Measurements from ENCODE around the gene USP12. TPM values are rescaled to one million over a fixed set of nuclear protein-coding genes. Genes with fewer than 3 reads are reported as not detected.

The USP12 gene
- total RNA-seq, 4 donors from 2014 or later = 23.0 to 30.9 (median 26.9) TPM

- TF ChIP-seq, protein P1, sequence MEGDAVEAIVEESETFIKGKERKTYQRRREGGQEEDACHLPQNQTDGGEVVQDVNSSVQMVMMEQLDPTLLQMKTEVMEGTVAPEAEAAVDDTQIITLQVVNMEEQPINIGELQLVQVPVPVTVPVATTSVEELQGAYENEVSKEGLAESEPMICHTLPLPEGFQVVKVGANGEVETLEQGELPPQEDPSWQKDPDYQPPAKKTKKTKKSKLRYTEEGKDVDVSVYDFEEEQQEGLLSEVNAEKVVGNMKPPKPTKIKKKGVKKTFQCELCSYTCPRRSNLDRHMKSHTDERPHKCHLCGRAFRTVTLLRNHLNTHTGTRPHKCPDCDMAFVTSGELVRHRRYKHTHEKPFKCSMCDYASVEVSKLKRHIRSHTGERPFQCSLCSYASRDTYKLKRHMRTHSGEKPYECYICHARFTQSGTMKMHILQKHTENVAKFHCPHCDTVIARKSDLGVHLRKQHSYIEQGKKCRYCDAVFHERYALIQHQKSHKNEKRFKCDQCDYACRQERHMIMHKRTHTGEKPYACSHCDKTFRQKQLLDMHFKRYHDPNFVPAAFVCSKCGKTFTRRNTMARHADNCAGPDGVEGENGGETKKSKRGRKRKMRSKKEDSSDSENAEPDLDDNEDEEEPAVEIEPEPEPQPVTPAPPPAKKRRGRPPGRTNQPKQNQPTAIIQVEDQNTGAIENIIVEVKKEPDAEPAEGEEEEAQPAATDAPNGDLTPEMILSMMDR (IDR thresholded peaks at IDR 0.05) = no peak
- no peak for TF ChIP-seq POLR2A (IDR thresholded peaks at IDR 0.05)
- intact Hi-C loops (cut with DNase I; ENCODE audit: low total_unique reads) = no loop called here
- no peak overlapping the region for H3K4me3 ChIP-seq (ENCODE audit: low read depth, poor library complexity, severe bottlenecking)
- no peak for DNase-seq (ENCODE audit: low spot score in 2 of 2)
Observed at GRCh38 chr13:27189192-27189591, 17.6 kb upstream of the USP12 start.

DNA sequence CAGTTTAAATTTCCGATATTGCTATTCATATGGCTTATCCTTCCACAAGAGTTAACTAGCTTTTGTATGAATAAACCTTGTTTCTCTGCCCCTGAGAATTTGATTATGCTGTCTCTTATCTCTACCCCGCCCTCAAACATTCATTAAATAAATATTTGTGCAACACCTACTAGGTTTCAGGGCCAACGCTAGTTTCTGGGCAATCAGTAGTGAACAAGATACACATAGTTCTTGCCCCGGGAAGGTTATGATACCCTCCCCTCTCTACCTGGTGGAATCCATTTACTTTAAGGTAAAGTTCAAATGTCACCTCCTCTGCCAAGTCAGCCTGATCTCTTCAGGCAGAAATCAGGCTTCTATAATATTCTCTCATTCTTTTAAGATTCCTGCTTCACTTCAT, 16.6 kb upstream of the USP12 start:
- no peak for TF ChIP-seq POLR2A (IDR thresholded peaks at IDR 0.05)
- TF ChIP-seq, protein P1 (IDR thresholded peaks at IDR 0.05) = no peak
- no peak for DNase-seq (ENCODE audit: low spot score in 2 of 2)
- 65 to 67% methylated on average over 4 of the region's 4 CpGs for WGBS, 2 donors
- intact Hi-C loops (cut with DNase I; ENCODE audit: low total_unique reads) = no loop called here
- H3K4me3 ChIP-seq (ENCODE audit: low read depth, poor library complexity, severe bottlenecking) = no peak overlapping the region

- WGBS, 2 donors = 30 to 42% methylated on average over 5 of the region's 5 CpGs
- no peak for DNase-seq (ENCODE audit: low spot score in 2 of 2)
- TF ChIP-seq POLR2A (IDR thresholded peaks at IDR 0.05) = no peak
- TF ChIP-seq, protein P1 (IDR thresholded peaks at IDR 0.05) = no peak
- intact Hi-C loops (cut with DNase I; ENCODE audit: low total_unique reads) = no loop called here
- H3K4me3 ChIP-seq (ENCODE audit: low read depth, poor library complexity, severe bottlenecking) = no peak overlapping the region
Observed at GRCh38 chr13:27186295-27186694, 14.7 kb upstream of the USP12 start.

DNA sequence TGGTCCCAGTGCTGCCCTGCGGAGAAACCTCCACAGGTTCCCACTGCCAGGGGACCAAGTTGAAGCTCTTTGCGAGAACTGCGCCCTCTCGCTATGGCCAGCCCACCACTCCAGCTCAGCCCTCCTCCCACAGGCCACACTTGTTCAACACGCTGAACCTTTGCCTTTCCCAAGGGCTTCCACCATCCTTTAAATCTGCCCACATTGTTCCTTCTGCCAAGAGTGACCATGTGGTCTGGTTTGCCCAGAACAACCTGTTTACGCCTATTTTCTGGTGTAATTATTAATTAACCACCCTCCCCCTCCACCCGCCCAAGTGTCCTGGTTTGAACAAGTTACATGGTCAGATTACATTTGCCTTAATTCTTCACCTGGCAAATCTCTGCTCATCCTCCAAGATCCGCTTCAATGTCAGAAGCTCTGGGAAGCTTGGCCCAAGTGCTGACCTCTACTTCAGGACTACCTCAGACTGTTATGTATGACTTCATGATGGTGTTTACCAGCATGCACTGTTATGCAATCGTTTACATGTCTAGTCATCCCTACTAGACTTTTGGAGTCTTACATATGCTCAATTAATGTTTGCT, 12.0 kb upstream of the USP12 start:
- 83 to 85% methylated on average over 9 of the region's 9 CpGs for WGBS, 2 donors
- H3K4me3 ChIP-seq (ENCODE audit: low read depth, poor library complexity, severe bottlenecking) = no peak overlapping the region
- intact Hi-C loops (cut with DNase I; ENCODE audit: low total_unique reads) = no loop called here
- TF ChIP-seq, protein P1 (IDR thresholded peaks at IDR 0.05) = no peak
- TF ChIP-seq POLR2A (IDR thresholded peaks at IDR 0.05) = no peak
- no peak for DNase-seq (ENCODE audit: low spot score in 2 of 2)

- WGBS, 2 donors = 53 to 55% methylated on average over 10 of the region's 10 CpGs
- intact Hi-C loops (cut with DNase I; ENCODE audit: low total_unique reads) = no loop called here
- peak in 1 of 2 donors; percentile 48 for DNase-seq (ENCODE audit: low spot score in 2 of 2)
- TF ChIP-seq POLR2A (IDR thresholded peaks at IDR 0.05) = no peak
- TF ChIP-seq, protein P1 (IDR thresholded peaks at IDR 0.05) = no peak
- no peak overlapping the region for H3K4me3 ChIP-seq (ENCODE audit: low read depth, poor library complexity, severe bottlenecking)
Observed at GRCh38 chr13:27182844-27183497, 11.4 kb upstream of the USP12 start.

GRCh38 chr13:27182054-27182453, 10.4 kb upstream of the USP12 start:
- TF ChIP-seq, protein P1 (IDR thresholded peaks at IDR 0.05) = no peak
- no peak for TF ChIP-seq POLR2A (IDR thresholded peaks at IDR 0.05)
- intact Hi-C loops (cut with DNase I; ENCODE audit: low total_unique reads) = no loop called here
- WGBS, 2 donors = 93 to 98% methylated on average over 2 of the region's 2 CpGs
- H3K4me3 ChIP-seq (ENCODE audit: low read depth, poor library complexity, severe bottlenecking) = no peak overlapping the region
- no peak for DNase-seq (ENCODE audit: low spot score in 2 of 2)
